ENCODE results near the gene PXT1. TPM values are rescaled to one million over a fixed set of nuclear protein-coding genes. Genes with fewer than 3 reads are reported as not detected.

Gene PXT1
- total RNA-seq, 3 donors from 2014 or later, result 0.15 TPM; not detected in 2

DNA sequence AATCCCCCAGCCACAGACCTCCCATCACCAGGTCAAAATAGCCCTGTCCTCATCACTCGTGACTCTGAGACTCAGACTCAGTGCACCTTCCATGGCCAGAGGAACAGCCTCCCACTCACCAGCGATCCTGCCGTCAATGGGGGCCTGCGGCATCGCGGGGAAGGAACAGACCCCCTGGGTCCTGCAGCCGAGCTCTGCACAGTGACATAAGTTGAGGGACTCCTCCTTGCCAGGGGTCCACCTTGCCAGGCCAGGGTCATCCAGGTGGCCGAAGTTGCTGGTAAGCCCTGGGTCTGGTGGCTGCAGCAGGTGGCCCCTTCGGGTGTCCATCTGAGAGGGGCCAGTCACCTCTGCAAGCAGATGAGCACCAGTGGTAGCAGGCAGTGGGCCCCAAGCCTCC lies 71.4 kb downstream of the PXT1 start:
- TF ChIP-seq POLR2A (IDR thresholded peaks at IDR 0.05), result no peak
- TF ChIP-seq, protein P1, sequence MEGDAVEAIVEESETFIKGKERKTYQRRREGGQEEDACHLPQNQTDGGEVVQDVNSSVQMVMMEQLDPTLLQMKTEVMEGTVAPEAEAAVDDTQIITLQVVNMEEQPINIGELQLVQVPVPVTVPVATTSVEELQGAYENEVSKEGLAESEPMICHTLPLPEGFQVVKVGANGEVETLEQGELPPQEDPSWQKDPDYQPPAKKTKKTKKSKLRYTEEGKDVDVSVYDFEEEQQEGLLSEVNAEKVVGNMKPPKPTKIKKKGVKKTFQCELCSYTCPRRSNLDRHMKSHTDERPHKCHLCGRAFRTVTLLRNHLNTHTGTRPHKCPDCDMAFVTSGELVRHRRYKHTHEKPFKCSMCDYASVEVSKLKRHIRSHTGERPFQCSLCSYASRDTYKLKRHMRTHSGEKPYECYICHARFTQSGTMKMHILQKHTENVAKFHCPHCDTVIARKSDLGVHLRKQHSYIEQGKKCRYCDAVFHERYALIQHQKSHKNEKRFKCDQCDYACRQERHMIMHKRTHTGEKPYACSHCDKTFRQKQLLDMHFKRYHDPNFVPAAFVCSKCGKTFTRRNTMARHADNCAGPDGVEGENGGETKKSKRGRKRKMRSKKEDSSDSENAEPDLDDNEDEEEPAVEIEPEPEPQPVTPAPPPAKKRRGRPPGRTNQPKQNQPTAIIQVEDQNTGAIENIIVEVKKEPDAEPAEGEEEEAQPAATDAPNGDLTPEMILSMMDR (IDR thresholded peaks at IDR 0.05), result no peak
- no peaks in the 10 kb centered on the region for H3K4me1 ChIP-seq
- H3K27ac ChIP-seq, result no peak overlapping the region
- no peaks in the 10 kb centered on the region for H3K36me3 ChIP-seq
- no peak overlapping the region for H3K4me3 ChIP-seq
- DNase-seq (ENCODE audit: low spot score in 2 of 2), result no peak
- intact Hi-C loops (cut with DNase I; ENCODE audit: low total_unique reads), result no loop called here
- no peaks in the 10 kb centered on the region for H3K9me3 ChIP-seq
- no peaks in the 10 kb centered on the region for H3K27me3 ChIP-seq

DNA sequence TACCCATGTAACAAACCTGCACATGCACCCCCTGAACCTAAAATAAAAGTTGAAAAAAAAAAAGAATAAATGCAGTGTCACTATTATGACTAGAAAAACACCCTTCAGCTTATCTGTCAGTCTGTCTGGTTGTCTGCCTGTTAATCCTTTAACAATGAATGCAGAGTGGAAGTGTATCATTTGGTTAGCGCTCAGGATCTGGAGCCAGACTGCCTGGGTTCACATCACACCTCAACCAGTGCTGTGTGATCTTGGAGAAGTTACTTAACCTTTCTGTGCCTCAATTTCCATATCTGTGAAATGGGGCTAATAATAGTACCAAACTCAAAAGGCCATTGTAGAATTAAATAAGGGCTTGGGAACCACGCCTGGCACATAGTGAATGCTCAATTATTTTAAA lies 72.0 kb downstream of the PXT1 start:
- Histone ChIP-seq H3K27me3 (no peaks in the 10 kb centered on the region), H3K4me1 (no peaks in the 10 kb centered on the region), H3K4me3 (no peak overlapping the region), H3K9me3 (no peaks in the 10 kb centered on the region), H3K36me3 (no peaks in the 10 kb centered on the region), H3K27ac (no peak overlapping the region)
- intact Hi-C loops (cut with DNase I; ENCODE audit: low total_unique reads), result no loop called here
- TF ChIP-seq POLR2AphosphoS5 (IDR thresholded peaks at IDR 0.05) (no peak), POLR2A (IDR thresholded peaks at IDR 0.05) (no peak)
- TF ChIP-seq, protein P1 (IDR thresholded peaks at IDR 0.05), result no peak
- no peak for DNase-seq (ENCODE audit: low spot score in 2 of 2)

DNA sequence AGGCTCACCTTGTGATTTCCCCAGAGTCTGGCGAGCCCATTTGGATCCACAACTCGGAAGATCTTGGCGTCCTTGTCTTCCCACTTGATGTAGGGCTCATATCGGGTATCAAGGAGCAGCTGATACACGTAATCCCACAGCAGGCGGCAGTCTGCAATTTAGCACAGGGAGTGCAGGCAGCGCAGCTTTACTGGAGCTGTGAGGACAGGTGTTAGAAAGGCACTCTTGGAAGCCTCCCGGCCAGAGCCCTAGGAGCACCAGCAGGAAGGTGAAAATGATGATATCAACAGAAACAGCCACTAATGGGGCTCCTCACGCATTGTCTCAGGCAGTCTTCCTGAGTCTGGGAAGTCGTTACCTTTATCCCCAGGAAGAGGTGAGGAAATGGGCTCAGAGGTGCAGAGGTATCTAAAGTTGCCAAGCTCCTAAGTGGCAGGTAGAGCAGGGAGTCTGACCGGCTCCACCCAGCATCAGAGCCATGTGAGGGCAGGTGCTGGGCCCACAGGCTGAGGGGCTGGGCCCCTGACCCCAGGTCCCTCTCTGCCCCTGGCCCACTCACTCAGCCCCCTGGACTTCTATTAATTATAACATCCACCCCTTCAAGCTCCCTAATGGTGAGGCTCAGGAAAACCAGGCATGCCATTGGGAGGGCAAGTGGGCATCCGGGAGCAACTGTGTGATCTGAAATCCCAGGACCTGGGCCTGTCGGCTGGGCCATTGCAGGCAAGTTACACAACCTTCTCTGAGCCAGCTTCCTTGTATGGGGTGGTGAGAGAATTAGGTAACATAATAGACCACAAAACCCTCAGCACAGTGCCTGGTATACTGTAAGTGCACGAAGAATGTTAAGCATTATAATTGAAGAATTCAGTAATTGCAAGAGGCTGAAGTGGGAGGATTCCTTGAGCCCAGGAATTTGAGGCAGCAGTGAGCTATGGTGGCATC lies 73.5 kb downstream of the PXT1 start:
- DNase-seq (ENCODE audit: low spot score in 2 of 2), result no peak

DNA sequence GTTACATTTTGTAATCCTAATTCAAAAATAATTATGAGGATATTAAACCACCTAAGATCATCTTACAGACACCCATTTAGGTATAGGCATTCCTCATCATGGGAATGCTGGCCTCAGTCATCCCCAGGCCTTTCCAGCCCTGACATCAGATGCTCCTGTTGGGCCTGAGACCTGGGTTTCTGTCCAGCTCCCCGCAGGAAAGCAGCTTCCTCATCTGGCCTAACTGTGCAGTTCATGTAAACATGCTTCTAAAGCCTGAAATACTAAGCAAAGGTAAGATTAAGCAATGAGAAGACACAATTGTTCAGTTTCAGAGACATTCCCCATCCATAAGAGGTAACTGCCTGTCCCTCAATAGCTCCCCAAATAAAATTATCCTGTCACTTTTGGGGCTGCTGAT lies 74.2 kb downstream of the PXT1 start:
- Histone ChIP-seq H3K4me1 (no peaks in the 10 kb centered on the region), H3K27ac (no peak overlapping the region), H3K9me3 (no peaks in the 10 kb centered on the region), H3K4me3 (no peak overlapping the region), H3K27me3 (no peaks in the 10 kb centered on the region), H3K36me3 (no peaks in the 10 kb centered on the region)
- DNase-seq (ENCODE audit: low spot score in 2 of 2), result no peak
- no peak for TF ChIP-seq POLR2AphosphoS5 (IDR thresholded peaks at IDR 0.05)
- TF ChIP-seq, protein P1 (IDR thresholded peaks at IDR 0.05), result no peak
- TF ChIP-seq POLR2A (IDR thresholded peaks at IDR 0.05), result no peak
- intact Hi-C loops (cut with DNase I; ENCODE audit: low total_unique reads), result no loop called here

More for the DNA sequence above, 73.5 kb downstream of the PXT1 start:
- no peaks in the 10 kb centered on the region for H3K27me3 ChIP-seq
- no peaks in the 10 kb centered on the region for H3K9me3 ChIP-seq
- no peak overlapping the region for H3K27ac ChIP-seq
- intact Hi-C loops (cut with DNase I; ENCODE audit: low total_unique reads), result no loop called here
- no peaks in the 10 kb centered on the region for H3K4me1 ChIP-seq
- H3K36me3 ChIP-seq, result no peaks in the 10 kb centered on the region
- H3K4me3 ChIP-seq, result no peak overlapping the region
- no peak for TF ChIP-seq POLR2AphosphoS5 (IDR thresholded peaks at IDR 0.05)
- TF ChIP-seq, protein P1 (IDR thresholded peaks at IDR 0.05), result no peak
- no peak for TF ChIP-seq POLR2A (IDR thresholded peaks at IDR 0.05)

DNA sequence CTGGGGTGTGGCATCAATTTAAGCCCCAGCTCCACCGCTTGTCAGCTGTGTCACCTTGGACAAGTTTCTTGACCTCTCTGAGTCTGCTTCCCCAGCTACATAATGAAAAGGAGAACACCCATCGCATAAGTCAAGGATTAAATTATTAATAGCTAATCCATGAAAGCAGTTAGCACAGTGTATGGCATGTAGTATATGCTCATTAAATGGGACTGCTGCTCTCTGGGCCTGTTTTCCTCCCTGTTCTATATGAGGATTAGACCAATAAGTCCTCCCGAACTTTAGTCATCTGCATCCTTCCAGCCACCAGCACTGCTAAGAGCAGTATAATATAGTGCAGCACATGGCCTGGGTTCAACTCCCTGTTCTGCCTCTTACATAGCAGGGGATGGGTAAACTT lies 74.9 kb downstream of the PXT1 start:
- no peak for DNase-seq (ENCODE audit: low spot score in 2 of 2)
- Histone ChIP-seq H3K27ac (no peak overlapping the region), H3K27me3 (no peaks in the 10 kb centered on the region), H3K4me1 (no peaks in the 10 kb centered on the region), H3K4me3 (no peak overlapping the region), H3K9me3 (no peaks in the 10 kb centered on the region), H3K36me3 (no peaks in the 10 kb centered on the region)
- TF ChIP-seq, protein P1 (IDR thresholded peaks at IDR 0.05), result no peak
- TF ChIP-seq POLR2A (IDR thresholded peaks at IDR 0.05), result no peak
- TF ChIP-seq POLR2AphosphoS5 (IDR thresholded peaks at IDR 0.05), result no peak
- intact Hi-C loops (cut with DNase I; ENCODE audit: low total_unique reads), result no loop called here

Data from breast epithelium (tissue), 4 donors.